GM19351 (cell line): ENCODE measurements around the gene S100A9.
"Not testable (repeated sequence)": the region's sequence is repeated elsewhere in the genome, so short reads cannot be mapped to it uniquely, and the experiment has no call there.

Source experiments
- ATAC-seq: cut with Tn5 transposase; IDR thresholded peaks from one replicate; pipeline ENCODE4 v1.9.1; 2021; ENCODE audit warnings: mild to moderate bottlenecking, moderate library complexity; ENCODE audit not compliant: unreplicated experiment

Gene S100A9

GRCh38 chr1:153405825-153406599, 48.4 kb downstream of the S100A9 start:
- ATAC-seq: not testable (repeated sequence)

- ATAC-seq: not testable (repeated sequence)
Measured at GRCh38 chr1:153407274-153407673, 49.6 kb downstream of the S100A9 start.
